ENCODE data around the gene LDLRAD3.

LDLRAD3 gene

GRCh38 chr11:36193721-36194120, 249.9 kb downstream of the LDLRAD3 start:
- Histone ChIP-seq H4K20me1 (ENCODE audit: insufficient read depth, low read length, poor library complexity, severe bottlenecking) (no peaks in the 10 kb centered on the region), H2AFZ (ENCODE audit: low read length) (no peak overlapping the region), H3K4me3 (ENCODE audit: low read length, poor library complexity, severe bottlenecking) (no peak overlapping the region), H3K4me2 (ENCODE audit: low read depth, low read length, poor library complexity, severe bottlenecking) (no peak overlapping the region), H3K36me3 (ENCODE audit: insufficient read depth, low read length) (no peaks in the 10 kb centered on the region), H3K9me2 (replicated peaks; ENCODE audit: low read depth, low read length) (no peaks in the 10 kb centered on the region), H3K9me3 (ENCODE audit: insufficient read depth, low read depth, low read length) (no peaks in the 10 kb centered on the region), H3K4me1 (ENCODE audit: insufficient read depth, low read length, poor library complexity, severe bottlenecking) (peaks cover 4% of the 10 kb centered on the region), H3K27me3 (ENCODE audit: insufficient read depth, low read length, poor library complexity, severe bottlenecking) (no peaks in the 10 kb centered on the region), H3K9ac (ENCODE audit: low read depth, low read length, poor library complexity, severe bottlenecking) (no peak overlapping the region), H3K79me2 (ENCODE audit: insufficient read depth, low read length) (no peaks in the 10 kb centered on the region), H3F3A (ENCODE audit: low read depth) (no peaks in the 10 kb centered on the region)
- TF ChIP-seq CTCF (conservative IDR thresholded peaks at IDR 0.05; ENCODE audit: low read length) = no peak

- H3K4me2 ChIP-seq (ENCODE audit: low read depth, low read length, poor library complexity, severe bottlenecking) = no peak overlapping the region
- no peaks in the 10 kb centered on the region for H4K20me1 ChIP-seq (ENCODE audit: insufficient read depth, low read length, poor library complexity, severe bottlenecking)
- TF ChIP-seq EZH2phosphoT487 (IDR thresholded peaks at IDR 0.05; ENCODE audit: borderline replicate concordance) = no peak
- TF ChIP-seq CTCF (conservative IDR thresholded peaks at IDR 0.05; ENCODE audit: low read length) = no peak
- H3K4me3 ChIP-seq (ENCODE audit: low read length, poor library complexity, severe bottlenecking) = no peak overlapping the region
- H2AFZ ChIP-seq (ENCODE audit: low read length) = no peak overlapping the region
- no peaks in the 10 kb centered on the region for H3F3A ChIP-seq (ENCODE audit: low read depth)
- peaks cover 4% of the 10 kb centered on the region for H3K4me1 ChIP-seq (ENCODE audit: insufficient read depth, low read length, poor library complexity, severe bottlenecking)
- H3K79me2 ChIP-seq (ENCODE audit: insufficient read depth, low read length) = no peaks in the 10 kb centered on the region
- H3K36me3 ChIP-seq (ENCODE audit: insufficient read depth, low read length) = no peaks in the 10 kb centered on the region
- H3K9ac ChIP-seq (ENCODE audit: low read depth, low read length, poor library complexity, severe bottlenecking) = no peak overlapping the region
- no peaks in the 10 kb centered on the region for H3K9me3 ChIP-seq (ENCODE audit: insufficient read depth, low read depth, low read length)
- H3K27me3 ChIP-seq (ENCODE audit: insufficient read depth, low read length, poor library complexity, severe bottlenecking) = no peaks in the 10 kb centered on the region
- H3K9me2 ChIP-seq (replicated peaks; ENCODE audit: low read depth, low read length) = no peaks in the 10 kb centered on the region
Measured at GRCh38 chr11:36195496-36196354, 251.9 kb downstream of the LDLRAD3 start.

GRCh38 chr11:36196411-36196998, 252.6 kb downstream of the LDLRAD3 start:
- Histone ChIP-seq H3K4me2 (ENCODE audit: low read depth, low read length, poor library complexity, severe bottlenecking) (no peak overlapping the region), H3K27me3 (ENCODE audit: insufficient read depth, low read length, poor library complexity, severe bottlenecking) (no peaks in the 10 kb centered on the region), H3F3A (ENCODE audit: low read depth) (no peaks in the 10 kb centered on the region), H3K4me3 (ENCODE audit: low read length, poor library complexity, severe bottlenecking) (no peak overlapping the region), H3K9ac (ENCODE audit: low read depth, low read length, poor library complexity, severe bottlenecking) (no peak overlapping the region), H3K79me2 (ENCODE audit: insufficient read depth, low read length) (no peaks in the 10 kb centered on the region), H3K9me3 (ENCODE audit: insufficient read depth, low read depth, low read length) (no peaks in the 10 kb centered on the region), H2AFZ (ENCODE audit: low read length) (no peak overlapping the region), H3K36me3 (ENCODE audit: insufficient read depth, low read length) (no peaks in the 10 kb centered on the region), H4K20me1 (ENCODE audit: insufficient read depth, low read length, poor library complexity, severe bottlenecking) (no peaks in the 10 kb centered on the region), H3K4me1 (ENCODE audit: insufficient read depth, low read length, poor library complexity, severe bottlenecking) (peaks cover 4% of the 10 kb centered on the region), H3K9me2 (replicated peaks; ENCODE audit: low read depth, low read length) (no peaks in the 10 kb centered on the region)
- TF ChIP-seq CTCF (conservative IDR thresholded peaks at IDR 0.05; ENCODE audit: low read length) = no peak
- no peak for TF ChIP-seq EZH2phosphoT487 (IDR thresholded peaks at IDR 0.05; ENCODE audit: borderline replicate concordance)

Data from Loucy (cell line).